Muscle of back (tissue), 11 donors: ENCODE data around the gene VWA8. TPM values are rescaled to one million over a fixed set of nuclear protein-coding genes. Genes with fewer than 3 reads are reported as not detected.
"Not testable (repeated sequence)": the region's sequence is repeated elsewhere in the genome, so short reads cannot be mapped to it uniquely, and the experiment has no call there.

Experiments used
- DNase-seq, 3 donors: peaks; one replicate each; pipeline versions ENCODE4 v3.0.0 to v3.0.0-alpha.2; 2013
- polyA plus RNA-seq, 10 donors: library from polyadenylated mRNA; unstranded; fragments of 120-200 nt; gene quantifications; one replicate each; pipeline ENCODE4 v1.2.1, GENCODE V29; 2013; ENCODE audit not compliant: insufficient read length in 10 of 10

The VWA8 gene
- polyA plus RNA-seq, 10 donors, result 7.1 to 12.2 (median 9.8) TPM

DNA sequence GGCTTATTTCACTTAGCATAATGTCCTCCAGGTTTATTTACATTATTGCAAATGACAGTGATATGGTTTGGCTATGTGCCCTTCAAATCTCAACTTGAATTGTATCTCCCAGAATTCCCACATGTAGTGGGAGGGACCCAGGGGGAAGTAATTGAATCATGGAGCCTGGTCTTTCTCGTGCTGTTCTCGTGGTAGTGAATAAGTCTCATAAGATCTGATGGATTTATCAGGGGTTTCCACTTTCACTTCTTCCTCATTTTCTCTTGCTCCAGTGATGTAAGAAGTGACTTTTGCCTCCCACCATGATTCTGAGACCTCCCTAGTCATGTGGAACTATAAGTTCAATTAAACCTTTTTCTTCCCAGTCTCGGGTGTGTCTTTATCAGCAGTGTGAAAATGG, 109.6 kb downstream of the VWA8 start:
- no peak for DNase-seq

DNA sequence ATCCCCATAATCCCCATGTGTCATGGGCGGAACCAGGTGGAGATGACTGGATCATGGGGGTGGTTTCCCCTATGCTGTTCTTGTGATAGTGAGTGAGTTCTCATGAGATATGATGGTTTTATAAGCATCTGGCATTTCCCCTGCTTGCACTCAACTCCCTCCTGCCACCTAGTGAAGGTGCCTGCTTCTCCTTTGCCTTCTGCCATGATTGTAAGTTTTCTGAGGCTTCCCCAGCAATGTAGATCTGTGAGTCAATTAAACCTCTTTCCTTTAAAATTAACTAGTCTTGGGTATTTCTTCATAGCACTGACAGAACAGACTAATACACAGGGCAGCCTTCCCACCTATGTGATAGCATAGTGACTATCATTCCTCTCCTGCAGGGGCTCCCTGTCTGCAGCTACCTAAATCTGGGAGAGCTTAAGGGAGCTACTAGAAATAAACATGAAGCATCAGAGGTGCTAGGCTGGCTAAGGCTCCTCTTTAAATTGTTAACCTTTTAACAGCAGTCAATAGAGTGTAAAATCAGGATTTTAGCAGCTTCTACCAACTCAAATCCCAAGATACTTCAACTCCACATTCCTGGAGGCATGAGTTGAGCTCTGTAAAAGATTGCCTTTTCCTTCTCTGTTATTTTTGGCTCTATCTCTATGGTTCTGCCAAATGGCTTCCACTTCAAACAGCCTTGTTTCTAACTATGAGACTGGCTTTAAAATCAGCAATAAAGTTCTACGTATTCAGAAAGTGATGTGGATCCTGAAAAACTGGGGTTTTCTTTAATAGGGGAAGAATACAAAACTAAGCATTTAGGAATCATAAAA, 112.3 kb downstream of the VWA8 start:
- DNase-seq, result no peak

DNA sequence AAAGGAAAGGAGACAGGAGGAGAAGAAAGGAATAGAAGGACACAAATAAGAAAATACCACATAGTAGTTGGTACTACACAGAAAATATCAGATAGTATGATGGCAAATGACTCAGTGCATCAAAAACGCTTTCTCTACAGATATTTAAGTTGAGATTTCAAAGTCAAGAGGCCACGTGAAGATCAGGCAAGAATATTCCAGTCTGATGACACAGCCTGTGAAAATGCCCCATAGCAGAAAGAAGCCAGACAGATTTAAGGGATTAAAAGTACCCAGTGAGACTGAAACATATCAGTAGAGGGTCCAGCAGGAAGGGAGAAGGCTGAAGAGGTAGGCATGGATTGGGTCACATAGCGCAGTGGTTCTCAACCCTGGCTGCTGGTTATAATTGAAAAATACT, 113.7 kb downstream of the VWA8 start:
- no peak for DNase-seq

DNA sequence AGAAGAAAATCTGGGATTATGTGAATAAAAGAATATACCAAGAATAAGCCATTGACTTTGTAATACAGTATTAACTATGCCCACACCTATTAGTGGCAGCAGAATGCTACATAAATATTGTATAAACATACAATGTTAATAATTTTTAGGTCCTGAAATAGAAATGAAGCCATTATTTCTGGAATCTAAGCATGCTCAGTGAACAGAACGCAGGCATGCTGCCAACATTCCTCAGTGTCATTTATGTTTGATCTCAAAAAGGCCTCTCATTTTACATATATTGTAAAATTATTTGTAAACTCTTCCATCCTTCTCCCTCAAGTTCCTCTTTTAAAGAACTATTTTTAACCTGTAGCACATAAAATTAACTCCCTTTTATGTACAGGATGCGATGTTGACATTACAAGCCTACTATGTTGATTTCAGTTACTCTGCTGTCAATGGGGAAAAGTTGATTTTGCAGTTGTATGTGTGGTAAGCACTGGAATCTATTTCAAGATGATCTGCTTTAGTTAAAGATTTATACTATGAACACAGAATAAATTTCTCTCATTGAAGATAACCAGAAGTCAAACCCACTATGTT, 118.8 kb downstream of the VWA8 start:
- peak; percentile 19 to 55 (median 39) for DNase-seq

DNA sequence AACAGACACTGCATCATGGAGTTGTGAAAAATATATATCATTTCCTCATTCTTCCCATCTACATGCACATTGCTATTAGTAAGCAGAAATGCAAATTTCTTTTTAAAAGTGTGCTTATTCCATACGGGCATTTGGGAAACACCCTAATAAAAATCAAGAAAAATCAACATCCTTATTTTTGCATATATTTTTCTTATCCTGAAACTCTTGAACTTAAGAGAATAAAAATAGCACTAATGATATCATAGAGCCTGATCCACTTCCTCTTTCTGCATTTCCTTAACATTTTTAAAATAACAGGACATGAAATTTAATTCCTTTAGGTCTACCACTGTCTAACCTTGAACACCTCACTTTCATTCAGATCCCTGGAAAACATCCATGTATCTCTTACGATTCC, 123.3 kb downstream of the VWA8 start:
- DNase-seq, result no peak

DNA sequence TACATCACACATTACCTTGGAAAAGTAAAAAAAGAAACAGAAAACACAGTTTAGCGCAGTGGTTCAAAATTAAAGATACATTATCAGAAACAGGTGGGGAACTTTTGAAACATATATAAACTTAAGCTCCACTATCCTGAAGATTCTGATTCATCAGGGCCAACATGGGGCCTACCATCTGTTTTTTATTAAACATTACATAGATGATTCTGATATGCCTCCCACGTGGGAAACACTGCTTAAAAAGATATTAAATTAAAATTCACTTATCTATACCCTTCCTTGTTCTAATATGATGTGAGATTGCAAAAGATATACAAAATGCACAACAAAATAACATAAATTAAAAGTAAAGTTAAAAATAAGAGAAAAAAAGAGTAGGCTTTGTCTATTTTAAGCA, 125.0 kb downstream of the VWA8 start:
- peak in 1 of 3 donors; percentile 64 for DNase-seq

DNA sequence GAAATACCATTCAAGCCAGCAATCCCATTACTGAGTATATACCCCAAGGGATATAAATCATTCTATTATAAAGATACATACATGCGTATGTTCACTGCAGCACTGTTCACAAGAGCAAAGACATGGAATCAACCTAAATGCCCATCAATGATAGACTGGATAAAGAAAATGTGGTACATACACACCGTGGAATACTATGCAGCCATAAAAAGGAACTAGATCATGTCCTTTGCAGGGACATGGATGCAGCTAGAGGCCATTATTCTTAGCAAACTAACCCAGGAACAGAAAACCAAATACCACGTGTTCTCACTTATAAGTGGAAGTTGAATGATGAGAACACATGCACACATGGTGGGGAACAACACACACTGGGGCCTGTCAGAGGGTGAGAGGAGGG, 126.2 kb downstream of the VWA8 start:
- not testable (repeated sequence) for DNase-seq

DNA sequence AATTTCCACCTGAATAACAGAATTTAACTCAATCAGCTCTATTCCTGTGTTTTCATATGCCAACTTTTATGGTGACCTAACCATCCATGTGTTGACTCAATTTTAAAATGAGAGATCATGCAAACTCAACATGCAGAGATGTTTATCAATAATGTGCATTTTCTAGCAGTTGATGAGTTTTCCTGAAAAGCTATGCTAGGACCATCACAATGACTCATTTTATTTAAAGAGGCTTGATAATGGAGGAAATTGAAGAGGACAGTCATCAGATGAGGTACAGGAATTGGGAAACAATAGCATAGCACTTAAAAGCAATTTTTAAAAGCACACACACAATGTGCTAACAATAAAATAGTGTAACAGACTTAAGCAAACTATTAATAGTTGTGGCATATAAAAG, 127.1 kb downstream of the VWA8 start:
- no peak for DNase-seq

DNA sequence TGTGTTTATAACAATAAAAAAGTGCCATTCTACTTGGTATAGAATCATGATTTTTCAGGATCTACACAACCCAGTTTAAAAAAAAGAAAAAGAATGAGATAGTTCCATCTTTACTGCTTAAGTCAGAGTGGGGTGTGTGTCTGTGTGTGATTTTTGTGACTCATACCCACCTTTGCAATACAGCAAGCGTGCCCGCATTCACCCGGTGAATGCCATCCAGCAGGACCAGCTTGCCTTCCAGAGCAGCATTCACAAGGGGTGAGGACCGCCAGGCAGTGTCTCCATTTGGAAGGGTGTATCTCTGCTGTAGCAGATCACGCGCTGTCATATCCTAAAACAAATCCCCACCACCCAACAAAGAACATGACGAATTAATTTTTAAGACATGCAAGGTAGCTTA, 127.7 kb downstream of the VWA8 start:
- DNase-seq, result no peak

DNA sequence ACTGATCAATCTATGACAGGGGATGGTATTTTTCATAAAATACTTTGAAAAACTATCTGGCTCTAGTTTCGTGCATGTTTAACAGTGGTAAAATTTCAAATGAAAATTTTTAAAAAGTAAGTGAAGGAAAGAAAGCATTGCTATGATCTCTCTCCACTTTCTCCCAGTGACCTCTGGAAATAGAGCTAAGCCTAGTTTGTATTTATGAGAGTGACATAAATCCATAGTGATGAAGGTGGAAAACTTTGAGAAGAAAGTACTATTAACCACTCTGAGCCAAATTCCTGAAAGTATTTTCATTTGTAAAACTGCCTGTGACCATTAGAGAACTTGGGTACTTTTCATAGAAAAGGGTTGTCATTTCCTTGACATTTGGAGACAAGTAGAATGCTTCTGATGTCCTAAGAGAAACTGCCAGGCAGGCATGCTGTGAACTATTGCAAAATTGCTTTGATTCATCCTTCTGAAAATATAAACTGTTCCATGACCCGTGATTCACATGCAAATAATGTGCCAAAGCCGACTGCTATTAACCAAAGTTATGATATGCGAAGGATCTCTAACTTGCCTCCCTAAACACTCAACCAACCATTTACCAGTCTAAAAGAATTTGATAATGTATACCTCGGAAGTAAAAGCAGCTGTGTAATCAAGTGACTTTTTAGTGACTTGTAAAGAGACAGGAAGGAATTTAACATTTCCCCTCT, 133.2 kb downstream of the VWA8 start:
- DNase-seq, result peak in 1 of 3 donors; percentile 90

DNA sequence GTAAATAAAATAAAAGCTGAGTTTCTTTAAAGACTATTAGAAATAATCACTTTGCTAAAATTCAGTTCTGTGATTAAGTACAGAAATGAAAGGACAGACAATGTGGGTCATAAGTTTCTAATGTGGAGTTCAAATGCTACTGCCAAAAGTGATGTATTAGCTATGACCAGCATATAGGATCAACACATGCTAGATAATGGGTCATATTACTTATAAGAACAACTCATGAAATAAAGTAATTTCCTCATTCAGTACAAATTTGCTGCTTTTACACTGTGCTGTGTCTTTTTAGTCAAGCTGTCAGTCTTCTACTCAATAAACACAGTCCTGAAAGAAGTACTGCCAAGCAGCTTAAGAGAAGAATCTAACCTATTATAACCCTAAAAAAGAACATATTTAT, 135.2 kb downstream of the VWA8 start:
- DNase-seq, result no peak

DNA sequence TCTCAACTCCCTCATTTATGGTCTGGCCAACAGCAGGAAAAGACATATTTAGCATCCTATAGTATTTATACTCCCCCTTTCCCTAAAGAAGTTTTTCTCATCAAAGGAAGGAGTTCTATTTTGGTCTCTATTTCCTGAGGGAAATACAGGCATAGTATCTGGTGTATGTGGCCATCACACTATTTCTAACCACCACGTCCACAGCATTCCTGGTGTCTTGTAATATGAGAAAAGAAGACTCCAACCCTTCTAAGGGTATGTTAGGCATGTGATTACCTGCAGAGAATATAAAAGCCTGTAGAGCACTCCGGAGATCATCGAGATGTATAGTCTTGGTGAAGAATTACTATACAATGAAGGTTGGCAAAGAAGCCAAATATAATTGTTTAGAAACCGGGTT, 137.4 kb downstream of the VWA8 start:
- peak in 1 of 3 donors; percentile 24 for DNase-seq

DNA sequence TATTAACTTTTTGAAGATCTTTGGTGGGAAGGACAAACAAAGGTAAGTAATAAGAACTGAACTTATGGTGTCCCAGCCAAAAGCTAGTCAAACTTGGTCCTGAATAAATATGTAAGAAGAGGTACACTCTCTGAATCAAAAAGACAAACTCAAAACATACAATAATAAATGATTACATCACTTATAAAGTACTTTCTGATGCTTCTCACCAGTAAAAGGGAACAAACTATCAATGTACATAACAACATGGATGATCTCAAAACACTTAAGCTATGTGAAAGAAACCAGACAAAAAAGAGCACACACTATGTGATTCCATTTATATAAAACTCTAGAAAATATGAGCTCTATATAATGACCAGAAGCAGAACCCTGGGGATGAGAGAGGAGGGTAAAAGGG, 138.3 kb downstream of the VWA8 start:
- DNase-seq, result no peak

DNA sequence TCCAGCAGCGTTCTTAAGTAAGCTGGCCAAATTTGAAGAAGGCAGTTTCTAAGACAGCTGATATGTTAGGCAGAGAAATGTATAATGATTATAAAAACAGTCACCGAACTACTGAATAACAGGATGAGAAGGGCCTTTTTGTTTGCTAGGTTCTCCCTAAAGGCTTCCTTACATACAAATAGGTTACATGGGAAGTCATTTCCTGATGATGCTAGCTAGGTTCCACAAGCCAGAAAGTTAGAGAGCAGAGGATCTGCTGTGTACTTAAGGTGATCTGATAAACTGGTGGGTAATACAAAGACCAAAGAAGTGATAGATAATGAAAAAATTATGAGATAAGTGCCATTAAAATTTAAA, 139.7 kb downstream of the VWA8 start:
- peak in 1 of 3 donors; percentile 16 for DNase-seq

DNA sequence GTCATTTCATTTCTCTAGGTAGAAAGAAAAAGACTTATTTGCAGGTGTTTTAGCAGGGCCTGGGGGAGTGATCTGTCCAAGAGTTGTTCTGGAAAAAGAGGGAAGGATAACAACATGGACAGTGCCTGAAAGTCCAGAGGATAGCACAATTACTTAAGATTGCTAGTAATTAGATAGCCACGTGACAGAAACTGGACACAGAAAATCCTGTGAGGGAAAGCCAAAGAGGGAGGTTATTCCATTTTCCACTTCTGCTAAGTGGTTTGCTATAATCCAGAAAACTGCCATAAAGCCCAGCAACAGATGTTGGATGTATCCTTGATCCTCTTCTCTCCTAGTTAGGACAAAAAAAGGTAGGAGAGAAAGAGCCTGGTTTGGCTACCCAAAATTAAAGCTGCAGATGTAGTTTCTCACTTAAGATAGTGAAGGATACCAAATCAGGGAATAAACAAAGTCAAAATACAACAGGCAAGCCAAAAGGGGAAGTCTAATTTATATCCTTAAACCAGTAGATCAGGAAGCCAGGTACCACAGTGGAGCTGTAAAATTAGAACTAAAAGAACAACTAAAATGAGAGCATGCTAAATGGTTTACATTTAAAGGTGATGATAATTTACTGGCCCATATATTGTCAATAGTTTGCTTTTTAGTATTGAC, 140.2 kb downstream of the VWA8 start:
- peak in 1 of 3 donors; percentile 25 for DNase-seq

DNA sequence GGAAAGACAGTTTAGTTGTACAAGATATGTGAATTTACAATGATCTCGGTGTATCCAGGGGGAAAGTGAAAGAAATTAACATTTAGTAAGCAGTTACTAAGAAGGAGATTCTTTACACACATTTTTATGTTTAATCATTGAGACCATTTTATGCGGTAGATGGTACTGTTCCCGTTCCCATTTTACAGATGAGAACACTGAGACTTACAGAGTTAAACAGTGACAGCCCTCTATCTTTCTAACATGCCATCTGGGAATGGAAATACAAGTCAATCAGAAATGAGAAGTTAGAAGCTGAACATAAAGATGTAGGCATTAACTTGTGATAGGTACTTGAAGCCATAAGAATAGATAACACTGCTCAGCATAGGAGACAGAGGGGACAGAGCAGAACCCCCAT, 144.9 kb downstream of the VWA8 start:
- DNase-seq, result no peak

DNA sequence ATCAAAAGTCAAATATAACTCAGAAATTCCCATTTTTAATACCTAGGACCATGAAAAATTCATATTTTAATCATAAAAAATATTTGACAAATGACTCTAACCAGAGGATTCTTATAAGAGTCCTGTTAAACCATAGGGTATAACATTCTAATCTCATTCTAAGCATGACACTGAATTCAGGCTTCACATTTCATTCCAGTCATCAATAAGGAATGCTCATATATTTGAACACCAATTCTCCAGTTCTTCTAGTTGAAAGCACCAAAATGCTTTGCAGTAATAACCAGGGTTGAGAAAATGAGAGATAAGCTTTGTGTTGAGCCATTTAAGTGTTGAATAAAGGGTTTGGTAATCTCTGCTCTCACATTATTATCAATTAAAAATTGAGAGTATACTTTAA, 147.5 kb downstream of the VWA8 start:
- DNase-seq, result peak in 1 of 3 donors; percentile 25

DNA sequence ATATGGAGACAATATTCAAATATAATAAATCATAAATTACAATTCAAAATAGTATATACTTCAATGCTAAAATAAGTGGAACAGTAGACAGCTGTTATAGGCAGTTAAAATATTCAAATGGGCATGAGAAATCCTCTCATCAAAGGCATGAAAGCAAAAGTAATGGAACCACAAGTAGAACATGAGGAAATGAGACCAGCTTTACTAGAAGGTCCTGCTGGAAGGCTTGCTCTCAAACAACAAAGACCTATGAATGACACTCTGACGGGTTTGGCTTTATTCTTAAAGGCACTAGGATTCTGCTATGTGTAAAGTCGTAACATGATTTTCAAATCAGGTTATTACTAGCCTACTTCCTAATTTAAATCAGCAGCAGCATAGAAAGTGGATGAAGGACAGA, 148.1 kb downstream of the VWA8 start:
- no peak for DNase-seq

DNA sequence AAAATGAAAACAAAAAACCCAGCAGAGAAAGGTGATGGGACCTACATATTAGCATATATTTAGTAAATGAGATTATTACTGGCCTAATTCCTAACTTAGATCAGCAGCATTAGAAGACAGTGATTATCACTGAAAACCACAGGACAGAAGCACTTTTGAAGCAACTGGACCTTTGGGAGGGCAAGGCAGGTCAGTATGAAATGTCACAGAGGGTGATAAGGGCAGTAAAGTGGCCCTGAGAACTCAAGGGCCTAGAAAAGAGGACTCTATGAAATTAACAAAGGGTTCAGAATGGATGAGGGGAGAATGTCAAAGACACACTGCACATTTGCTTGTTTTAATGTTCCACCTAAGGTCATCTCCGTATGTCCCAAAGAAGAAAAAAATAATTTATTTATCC, 148.7 kb downstream of the VWA8 start:
- DNase-seq, result no peak

DNA sequence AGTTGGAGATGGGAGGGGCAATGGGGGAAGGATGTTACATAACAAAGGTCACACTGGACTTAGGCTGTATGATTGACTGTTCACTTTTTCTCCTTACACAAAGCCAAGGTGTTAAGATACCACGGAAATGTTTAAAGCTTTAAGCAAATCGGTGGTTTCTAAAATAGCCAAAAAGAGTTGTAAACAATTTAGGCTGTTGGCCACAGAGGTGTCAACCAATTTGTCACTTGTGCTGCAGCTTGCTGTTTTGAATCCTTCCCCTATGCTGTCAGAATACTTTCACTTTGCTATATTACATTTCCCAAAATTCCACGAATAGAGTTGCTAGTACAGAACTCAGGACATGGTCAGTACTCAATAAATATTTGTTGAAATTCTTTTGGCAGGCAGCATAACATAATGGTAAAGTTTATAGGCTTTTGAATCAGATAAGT, 149.3 kb downstream of the VWA8 start:
- DNase-seq, result no peak

DNA sequence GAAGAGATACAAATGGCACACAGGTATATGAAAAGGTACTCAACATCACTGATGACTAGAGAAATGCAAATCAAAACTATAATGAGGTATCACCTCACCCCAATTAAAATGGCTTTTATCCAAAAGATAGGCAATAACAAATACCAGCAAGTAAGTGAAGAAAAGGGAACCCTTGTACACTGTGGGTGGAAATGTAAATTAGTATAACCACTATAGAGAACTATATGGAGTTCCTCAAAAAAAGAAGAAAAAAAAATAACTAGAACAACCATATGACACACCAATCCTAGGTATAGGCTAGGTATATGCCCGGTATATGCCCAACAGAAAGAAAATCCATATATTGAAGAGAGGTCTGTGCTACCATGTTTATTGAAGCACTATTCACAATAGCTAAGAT, 150.9 kb downstream of the VWA8 start:
- DNase-seq, result no peak

DNA sequence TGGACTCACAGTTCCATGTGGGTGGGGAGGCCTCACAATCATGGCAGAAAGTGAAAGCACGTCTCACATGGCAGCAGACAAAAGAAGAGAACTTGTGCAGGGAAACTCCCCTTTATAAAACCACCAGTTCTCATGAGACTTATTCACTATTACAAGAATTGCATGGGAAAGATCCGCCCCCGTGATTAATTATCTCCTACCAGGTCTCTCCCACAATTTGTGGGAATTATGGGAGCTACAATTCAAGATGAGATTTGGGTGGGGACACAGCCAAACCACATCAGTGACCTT, 157.5 kb downstream of the VWA8 start:
- DNase-seq, result not testable (repeated sequence)
